Left ventricle myocardium inferior (tissue), 1 donor: ENCODE measurements around the gene SEZ6L. TPM values are rescaled to one million over a fixed set of nuclear protein-coding genes. Genes with fewer than 3 reads are reported as not detected.

Experiments used
- DNase-seq: peaks from one replicate; pipeline ENCODE4 v3.0.0-alpha.2; 2020
- H3K27ac ChIP-seq: fragments of 200-600 bp; replicated peaks from 2 replicates; pipeline ENCODE4 v1.8.0; 2021
- H3K27me3 ChIP-seq: fragments of 200-600 bp; 2 replicates; pipeline ENCODE4 v1.8.0; 2021; ENCODE audit warnings: low read depth
- H3K36me3 ChIP-seq: fragments of 200-600 bp; 2 replicates; pipeline ENCODE4 v1.8.0; 2021
- H3K4me1 ChIP-seq: fragments of 200-600 bp; 2 replicates; pipeline ENCODE4 v1.8.0; 2021
- H3K4me3 ChIP-seq: fragments of 200-600 bp; 2 replicates; pipeline ENCODE4 v1.8.0; 2021; ENCODE audit warnings: mild to moderate bottlenecking, moderate library complexity
- H3K9me3 ChIP-seq: fragments of 200-600 bp; replicated peaks from 2 replicates; pipeline ENCODE4 v1.8.0; 2021
- CTCF ChIP-seq: fragments of 200-600 bp; IDR thresholded peaks from 2 replicates; pipeline ENCODE4 v1.8.0; 2021; ENCODE audit warnings: antibody characterized with exemption, mild to moderate bottlenecking, borderline replicate concordance
- intact Hi-C: fragments of 100-400 bp; cut with micrococcal nuclease; formaldehyde crosslinking; loops from one replicate; pipeline ENCODE4 v1.11.0; 2022
- total RNA-seq: library from RNA; stranded (reverse); fragmentation: NEBNext Ultra II Directional; extraction: Animal tissue kit (Norgen Biotek cat#: 25700); gene quantifications from one replicate; pipeline ENCODE4 v1.2.1, GENCODE V29; 2021
- donor health status: DM: no; HTN: yes; CAD: no; lungs with severe emphysema.

The SEZ6L gene
- total RNA-seq, 1 donor from 2014 or later, result 0.16 TPM

- H3K4me3 ChIP-seq, result no peak overlapping the region
- TF ChIP-seq CTCF, result peak; percentile 82
- H3K27me3 ChIP-seq, result peaks cover 48% of the 10 kb centered on the region
- H3K27ac ChIP-seq, result no peak overlapping the region
- no peak for DNase-seq
- H3K4me1 ChIP-seq, result no peaks in the 10 kb centered on the region
- no peaks in the 10 kb centered on the region for H3K9me3 ChIP-seq
- intact Hi-C loops, result no loop called here
- H3K36me3 ChIP-seq, result no peaks in the 10 kb centered on the region
Measured at GRCh38 chr22:26330971-26331625, 161.8 kb downstream of the SEZ6L start.

- intact Hi-C loops, result no loop called here
- Histone ChIP-seq H3K4me3 (no peak overlapping the region), H3K4me1 (no peaks in the 10 kb centered on the region), H3K27me3 (peaks cover 67% of the 10 kb centered on the region), H3K27ac (no peak overlapping the region), H3K36me3 (no peaks in the 10 kb centered on the region), H3K9me3 (no peaks in the 10 kb centered on the region)
- no peak for TF ChIP-seq CTCF
- no peak for DNase-seq
Measured at GRCh38 chr22:26333088-26333800, 164.0 kb downstream of the SEZ6L start.

GRCh38 chr22:26334232-26334631 is 165.0 kb downstream of the SEZ6L start:
- TF ChIP-seq CTCF, result no peak

GRCh38 chr22:26336773-26337172 is 167.5 kb downstream of the SEZ6L start:
- TF ChIP-seq CTCF, result no peak
- no peak for DNase-seq
- no peak overlapping the region for H3K4me3 ChIP-seq
- H3K27me3 ChIP-seq, result peaks cover 93% of the 10 kb centered on the region
- no peaks in the 10 kb centered on the region for H3K9me3 ChIP-seq
- no peak overlapping the region for H3K27ac ChIP-seq
- H3K4me1 ChIP-seq, result no peaks in the 10 kb centered on the region
- intact Hi-C loops, result no loop called here
- no peaks in the 10 kb centered on the region for H3K36me3 ChIP-seq

More at GRCh38 chr22:26334232-26334631, 165.0 kb downstream of the SEZ6L start:
- Histone ChIP-seq H3K9me3 (no peaks in the 10 kb centered on the region), H3K4me1 (no peaks in the 10 kb centered on the region), H3K27me3 (peaks cover 75% of the 10 kb centered on the region), H3K27ac (no peak overlapping the region), H3K4me3 (no peak overlapping the region), H3K36me3 (no peaks in the 10 kb centered on the region)
- intact Hi-C loops, result no loop called here
- DNase-seq, result no peak

GRCh38 chr22:26339755-26340154 is 170.5 kb downstream of the SEZ6L start:
- Histone ChIP-seq H3K4me1 (no peaks in the 10 kb centered on the region), H3K27ac (no peak overlapping the region), H3K36me3 (no peaks in the 10 kb centered on the region), H3K9me3 (no peaks in the 10 kb centered on the region), H3K4me3 (no peak overlapping the region), H3K27me3 (peaks cover 90% of the 10 kb centered on the region)
- TF ChIP-seq CTCF, result no peak
- no peak for DNase-seq
- intact Hi-C loops, result no loop called here
